ENCODE data around the gene KCNK15. TPM values are rescaled to one million over a fixed set of nuclear protein-coding genes. Genes with fewer than 3 reads are reported as not detected.
A peak's percentile ranks its signal among the peaks of the same experiment; 100 is the strongest.

Gene KCNK15
- total RNA-seq, 4 donors from 2014 or later: 0.26 to 4.4 (median 2.0) TPM

DNA sequence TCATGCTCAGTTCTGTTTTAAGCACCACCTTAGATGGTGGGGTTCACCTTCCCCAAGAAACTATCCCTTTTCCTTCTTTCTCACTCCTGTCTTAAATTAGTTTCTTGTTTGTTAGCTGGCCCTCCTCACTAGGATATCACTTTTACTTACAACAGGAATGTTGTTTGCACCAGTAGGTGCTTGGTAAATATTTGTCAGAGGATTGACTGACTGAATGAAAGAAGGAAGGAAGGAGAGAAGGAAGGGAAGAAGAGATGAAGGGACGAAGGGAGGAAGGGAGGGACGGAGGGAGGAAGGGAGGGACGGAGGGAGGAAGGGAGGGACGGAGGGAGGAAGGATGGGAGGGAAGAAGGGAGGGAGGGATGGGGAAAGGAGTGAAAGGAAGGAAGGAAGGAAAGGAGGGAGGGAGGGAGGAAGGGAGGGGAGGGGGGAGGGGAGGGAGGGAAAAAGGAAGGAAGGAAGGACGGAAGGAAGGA, 505 bp upstream of the KCNK15 start:
- no peaks in the 10 kb centered on the region for H3K4me1 ChIP-seq
- H3K27me3 ChIP-seq: no peaks in the 10 kb centered on the region
- DNase-seq: no peak
- H3K4me3 ChIP-seq: peak overlapping the region; percentile 45 to 59
- intact Hi-C loops (cut with DNase I; ENCODE audit: low total_unique reads): loop anchor here (10.0 kb wide), 1 partner anchor 120 kb away; no protein-coding TSS in a partner anchor
- peak overlapping the region; percentile 56 to 73 for H3K27ac ChIP-seq
- no peaks in the 10 kb centered on the region for H3K36me3 ChIP-seq
- TF ChIP-seq, protein P1, sequence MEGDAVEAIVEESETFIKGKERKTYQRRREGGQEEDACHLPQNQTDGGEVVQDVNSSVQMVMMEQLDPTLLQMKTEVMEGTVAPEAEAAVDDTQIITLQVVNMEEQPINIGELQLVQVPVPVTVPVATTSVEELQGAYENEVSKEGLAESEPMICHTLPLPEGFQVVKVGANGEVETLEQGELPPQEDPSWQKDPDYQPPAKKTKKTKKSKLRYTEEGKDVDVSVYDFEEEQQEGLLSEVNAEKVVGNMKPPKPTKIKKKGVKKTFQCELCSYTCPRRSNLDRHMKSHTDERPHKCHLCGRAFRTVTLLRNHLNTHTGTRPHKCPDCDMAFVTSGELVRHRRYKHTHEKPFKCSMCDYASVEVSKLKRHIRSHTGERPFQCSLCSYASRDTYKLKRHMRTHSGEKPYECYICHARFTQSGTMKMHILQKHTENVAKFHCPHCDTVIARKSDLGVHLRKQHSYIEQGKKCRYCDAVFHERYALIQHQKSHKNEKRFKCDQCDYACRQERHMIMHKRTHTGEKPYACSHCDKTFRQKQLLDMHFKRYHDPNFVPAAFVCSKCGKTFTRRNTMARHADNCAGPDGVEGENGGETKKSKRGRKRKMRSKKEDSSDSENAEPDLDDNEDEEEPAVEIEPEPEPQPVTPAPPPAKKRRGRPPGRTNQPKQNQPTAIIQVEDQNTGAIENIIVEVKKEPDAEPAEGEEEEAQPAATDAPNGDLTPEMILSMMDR (IDR thresholded peaks at IDR 0.05): no peak
- TF ChIP-seq POLR2A (IDR thresholded peaks at IDR 0.05): no peak
- no peaks in the 10 kb centered on the region for H3K9me3 ChIP-seq

DNA sequence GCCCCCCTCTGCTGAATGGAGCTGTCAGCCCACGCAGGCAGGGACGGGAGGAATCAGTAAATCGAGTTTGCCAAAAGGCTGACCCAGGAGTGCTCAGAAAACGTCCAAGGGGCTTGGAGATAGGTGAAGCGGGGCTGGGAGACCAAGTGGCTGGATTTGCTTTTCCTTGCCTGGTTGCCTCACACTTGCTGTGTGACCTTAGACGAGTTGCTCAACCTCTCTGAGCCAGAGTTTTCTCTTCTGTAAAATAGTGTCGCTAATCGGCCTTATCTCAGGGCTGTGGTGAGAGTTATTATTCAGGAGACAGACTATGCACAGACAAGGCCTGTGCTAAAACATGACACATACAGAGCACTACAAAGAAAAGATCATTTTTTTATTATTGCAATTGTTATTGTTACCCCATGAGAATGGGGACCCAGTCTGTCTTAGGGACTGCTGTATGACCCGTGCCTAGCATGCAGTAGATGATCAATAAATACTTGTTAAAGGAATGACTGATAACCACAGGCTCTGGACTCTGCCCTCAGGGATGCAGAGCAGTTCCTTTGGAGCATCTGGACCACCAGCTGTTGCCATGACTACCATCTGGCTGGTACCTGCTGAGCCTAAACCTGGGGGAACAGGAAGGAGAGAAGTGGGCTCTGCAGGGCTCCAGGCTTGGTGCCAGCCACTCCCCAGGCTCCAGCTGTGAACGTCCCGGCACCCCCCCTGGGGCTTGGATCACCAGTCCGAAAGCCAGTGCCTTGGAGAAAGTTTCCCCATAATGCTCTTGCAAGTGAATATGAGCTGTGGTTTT, 901 bp downstream of the KCNK15 start:
- H3K4me1 ChIP-seq: no peaks in the 10 kb centered on the region
- H3K27ac ChIP-seq: peak overlapping the region; percentile 56 to 73
- DNase-seq: no peak
- intact Hi-C loops (cut with DNase I; ENCODE audit: low total_unique reads): loop anchor here (10.0 kb wide), 1 partner anchor 118 kb away; no protein-coding TSS in a partner anchor
- TF ChIP-seq, protein P1 (IDR thresholded peaks at IDR 0.05): no peak
- TF ChIP-seq POLR2A (IDR thresholded peaks at IDR 0.05): no peak
- H3K27me3 ChIP-seq: no peaks in the 10 kb centered on the region
- H3K4me3 ChIP-seq: peak overlapping the region; percentile 45 to 59
- H3K9me3 ChIP-seq: no peaks in the 10 kb centered on the region
- H3K36me3 ChIP-seq: no peaks in the 10 kb centered on the region

DNA sequence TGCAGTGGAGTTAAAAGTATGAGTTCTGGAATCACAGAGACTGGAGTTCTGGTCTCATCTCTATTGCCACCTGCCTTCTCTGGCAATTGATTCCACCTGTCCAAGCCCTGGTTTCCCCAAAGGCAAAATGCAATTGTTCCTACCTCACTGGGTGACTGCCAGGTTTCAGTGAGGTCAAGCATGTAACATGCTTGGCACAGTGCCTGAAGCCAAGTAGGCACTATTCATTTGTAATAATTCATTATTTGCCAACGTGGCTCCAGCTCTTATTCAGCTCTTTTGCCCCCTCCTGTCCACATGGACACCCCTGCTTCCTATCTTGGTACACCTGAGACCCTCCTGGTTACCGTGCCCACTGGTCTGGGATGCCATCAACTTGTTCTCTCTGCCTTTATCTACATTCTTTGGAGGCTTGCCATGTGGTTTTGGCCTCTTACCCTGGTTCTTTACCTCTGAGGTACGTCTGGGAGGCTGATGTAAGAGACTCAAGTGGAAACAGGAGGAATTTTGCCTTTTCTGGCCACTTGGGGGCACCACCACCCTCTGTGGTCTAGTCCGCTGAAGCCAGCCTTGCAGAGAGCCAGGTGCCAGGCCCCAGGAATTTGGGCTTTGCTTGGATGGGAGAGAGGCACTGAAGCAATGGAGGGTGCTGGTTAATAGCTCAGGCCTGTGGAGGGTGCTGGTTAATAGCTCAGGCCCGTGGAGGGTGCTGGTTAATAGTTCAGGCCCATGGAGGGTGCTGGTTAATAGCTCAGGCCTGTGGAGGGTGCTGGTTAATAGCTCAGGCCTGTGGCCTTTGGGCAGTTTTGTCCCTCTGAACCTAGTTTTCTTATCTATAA, 1.7 kb downstream of the KCNK15 start:
- no peaks in the 10 kb centered on the region for H3K27me3 ChIP-seq
- H3K4me1 ChIP-seq: no peaks in the 10 kb centered on the region
- no peaks in the 10 kb centered on the region for H3K36me3 ChIP-seq
- no peak overlapping the region for H3K27ac ChIP-seq
- no peak for TF ChIP-seq POLR2A (IDR thresholded peaks at IDR 0.05)
- TF ChIP-seq, protein P1 (IDR thresholded peaks at IDR 0.05): peak; percentile 60 to 65 (median 64)
- no peaks in the 10 kb centered on the region for H3K9me3 ChIP-seq
- DNase-seq: peak; percentile 70 to 75
- no peak overlapping the region for H3K4me3 ChIP-seq
- intact Hi-C loops (cut with DNase I; ENCODE audit: low total_unique reads): loop anchor here (10.0 kb wide), 1 partner anchor 117 kb away; no protein-coding TSS in a partner anchor

DNA sequence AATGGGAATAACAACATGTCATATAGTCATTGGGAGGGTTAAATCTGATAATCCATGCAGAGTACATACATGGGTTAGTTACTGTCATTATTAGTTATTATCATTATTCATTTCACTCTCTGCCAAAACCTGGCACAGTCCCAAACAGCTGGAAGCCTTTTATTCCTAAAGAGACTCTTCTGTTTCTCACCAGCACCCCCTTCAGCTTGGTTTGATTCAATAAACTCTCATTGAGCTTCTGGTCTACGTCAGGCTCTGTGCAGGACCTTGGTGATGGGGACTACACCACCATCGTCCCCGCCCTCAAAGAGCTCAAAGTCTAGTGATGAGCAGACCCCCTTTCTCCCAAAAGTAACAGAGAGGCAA, 2.3 kb downstream of the KCNK15 start:
- no peaks in the 10 kb centered on the region for H3K4me1 ChIP-seq
- no peaks in the 10 kb centered on the region for H3K27me3 ChIP-seq
- no peak overlapping the region for H3K4me3 ChIP-seq
- intact Hi-C loops (cut with DNase I; ENCODE audit: low total_unique reads): loop anchor here (10.0 kb wide), 1 partner anchor 117 kb away; no protein-coding TSS in a partner anchor
- H3K9me3 ChIP-seq: no peaks in the 10 kb centered on the region
- no peak overlapping the region for H3K27ac ChIP-seq
- TF ChIP-seq, protein P1 (IDR thresholded peaks at IDR 0.05): no peak
- no peak for TF ChIP-seq POLR2A (IDR thresholded peaks at IDR 0.05)
- DNase-seq: no peak
- H3K36me3 ChIP-seq: no peaks in the 10 kb centered on the region
